Glutamatergic neuron (in vitro differentiated cells): ENCODE measurements around the gene DTNBP1. TPM values are rescaled to one million over a fixed set of nuclear protein-coding genes. Genes with fewer than 3 reads are reported as not detected.

Source experiments
- DNase-seq: peaks from one replicate; pipeline ENCODE4 v3.0.0; 2022
- H3K27ac Mint-ChIP-seq: one replicate; pipeline ENCODE4 v1.8.0; 2020; ENCODE audit warnings: mild to moderate bottlenecking, mixed read lengths, inconsistent platforms; ENCODE audit not compliant: unreplicated experiment
- H3K27me3 Mint-ChIP-seq: one replicate; pipeline ENCODE4 v1.8.0; 2020; ENCODE audit warnings: mild to moderate bottlenecking, moderate library complexity, mixed read lengths, inconsistent platforms; ENCODE audit not compliant: unreplicated experiment
- H3K36me3 Mint-ChIP-seq: one replicate; pipeline ENCODE4 v1.8.0; 2020; ENCODE audit warnings: mild to moderate bottlenecking, mixed read lengths, inconsistent platforms; ENCODE audit not compliant: unreplicated experiment
- H3K4me1 Mint-ChIP-seq: one replicate; pipeline ENCODE4 v1.8.0; 2020; ENCODE audit warnings: mild to moderate bottlenecking, low read depth, mixed read lengths, inconsistent platforms; ENCODE audit not compliant: unreplicated experiment
- H3K4me3 Mint-ChIP-seq: one replicate; pipeline ENCODE4 v1.8.0; 2020; ENCODE audit warnings: mild to moderate bottlenecking, mixed read lengths, inconsistent platforms; ENCODE audit not compliant: unreplicated experiment
- H3K9me3 Mint-ChIP-seq: one replicate; pipeline ENCODE4 v1.8.0; 2020; ENCODE audit warnings: mild to moderate bottlenecking, moderate library complexity, mixed read lengths, inconsistent platforms; ENCODE audit not compliant: unreplicated experiment
- CTCF ChIP-seq: fragments of 200-600 bp; sonication (generic); IDR thresholded peaks from one replicate; pipeline ENCODE4 v1.5.0; 2021; ENCODE audit not compliant: partially characterized antibody, unreplicated experiment
- total RNA-seq: library from RNA; stranded (reverse); fragmentation: NEBNext Ultra II Directional; extraction: Animal tissue kit (Norgen Biotek cat#: 25700); gene quantifications from one replicate; pipeline ENCODE4 v1.2.1, GENCODE V29; 2021; ENCODE audit not compliant: unreplicated experiment

DTNBP1 gene
- total RNA-seq, 1 donor from 2014 or later: 13.2 TPM

GRCh38 chr6:15515226-15515625, 147.6 kb downstream of the DTNBP1 start:
- peaks cover 23% of the 10 kb centered on the region for H3K27me3 Mint-ChIP-seq
- no peak overlapping the region for H3K27ac Mint-ChIP-seq
- peaks cover 4% of the 10 kb centered on the region for H3K4me1 Mint-ChIP-seq
- no peak for TF ChIP-seq CTCF
- peaks cover 9% of the 10 kb centered on the region for H3K36me3 Mint-ChIP-seq
- H3K9me3 Mint-ChIP-seq: peaks cover 8% of the 10 kb centered on the region
- H3K4me3 Mint-ChIP-seq: no peak overlapping the region
- no peak for DNase-seq

- TF ChIP-seq CTCF: no peak
- H3K36me3 Mint-ChIP-seq: peaks cover 9% of the 10 kb centered on the region
- H3K4me3 Mint-ChIP-seq: no peak overlapping the region
- peaks cover 5% of the 10 kb centered on the region for H3K4me1 Mint-ChIP-seq
- peak overlapping the region; percentile 62 for H3K27ac Mint-ChIP-seq
- H3K9me3 Mint-ChIP-seq: peaks cover 8% of the 10 kb centered on the region
- peaks cover 23% of the 10 kb centered on the region for H3K27me3 Mint-ChIP-seq
- no peak for DNase-seq
Observed at GRCh38 chr6:15513801-15514711, 148.8 kb downstream of the DTNBP1 start.

- TF ChIP-seq CTCF: no peak
- DNase-seq: no peak
- peaks cover 9% of the 10 kb centered on the region for H3K9me3 Mint-ChIP-seq
- H3K4me3 Mint-ChIP-seq: no peak overlapping the region
- no peak overlapping the region for H3K27ac Mint-ChIP-seq
- H3K27me3 Mint-ChIP-seq: peaks cover 23% of the 10 kb centered on the region
- peaks cover 10% of the 10 kb centered on the region for H3K4me1 Mint-ChIP-seq
- peaks cover 9% of the 10 kb centered on the region for H3K36me3 Mint-ChIP-seq
Observed at GRCh38 chr6:15513131-15513771, 149.6 kb downstream of the DTNBP1 start.

GRCh38 chr6:15512721-15513120, 150.1 kb downstream of the DTNBP1 start:
- peaks cover 9% of the 10 kb centered on the region for H3K9me3 Mint-ChIP-seq
- TF ChIP-seq CTCF: no peak
- peaks cover 23% of the 10 kb centered on the region for H3K27me3 Mint-ChIP-seq
- H3K4me1 Mint-ChIP-seq: peaks cover 10% of the 10 kb centered on the region
- no peak overlapping the region for H3K27ac Mint-ChIP-seq
- H3K36me3 Mint-ChIP-seq: peaks cover 9% of the 10 kb centered on the region
- DNase-seq: no peak
- H3K4me3 Mint-ChIP-seq: no peak overlapping the region

GRCh38 chr6:15512126-15512525, 150.7 kb downstream of the DTNBP1 start:
- TF ChIP-seq CTCF: no peak
- peak; percentile 49 for DNase-seq
- Mint-ChIP-seq H3K36me3 (peaks cover 9% of the 10 kb centered on the region), H3K4me1 (peaks cover 10% of the 10 kb centered on the region), H3K9me3 (peaks cover 12% of the 10 kb centered on the region), H3K27ac (peak overlapping the region; percentile 87), H3K4me3 (no peak overlapping the region), H3K27me3 (peaks cover 25% of the 10 kb centered on the region)
